HEK293T (cell line): ENCODE results near the gene SNCA.

ENCODE experiments used
- CTBP1 ChIP-seq: fragments of 450-650 bp; IDR thresholded peaks from 2 replicates; pipeline ENCODE4 v1.6.1; 2016; ENCODE audit warnings: borderline replicate concordance
- ELF4 ChIP-seq: fragments of 450-650 bp; IDR thresholded peaks from 2 replicates; pipeline ENCODE4 v1.6.1; 2017; ENCODE audit warnings: antibody characterized with exemption
- FOXA1 ChIP-seq: fragments of 450-650 bp; IDR thresholded peaks from 2 replicates; pipeline ENCODE4 v1.6.1; 2016; ENCODE audit warnings: mild to moderate bottlenecking
- L3MBTL2 ChIP-seq: fragments of 450-650 bp; conservative IDR thresholded peaks from 2 replicates; pipeline ENCODE4 v1.6.1; 2016; ENCODE audit warnings: mild to moderate bottlenecking
- SP1 ChIP-seq: fragments of 450-650 bp; IDR thresholded peaks from 2 replicates; pipeline ENCODE4 v1.6.1; 2017
- SUZ12 ChIP-seq: fragments of 450-650 bp; IDR thresholded peaks from 2 replicates; pipeline ENCODE4 v1.6.1; 2016; ENCODE audit warnings: mild to moderate bottlenecking

- TF ChIP-seq FOXA1 (no peak), L3MBTL2 (no peak), SP1 (no peak), SUZ12 (no peak), CTBP1 (no peak), ELF4 (no peak)
These were observed 81.7 kb downstream of the SNCA start for GRCh38 chr4:89755220-89755619.
